Measurements from ENCODE around the gene ARPC5L.

ARPC5L gene

GRCh38 chr9:124855566-124855943, 6.4 kb upstream of the ARPC5L start:
- no peak for TF ChIP-seq POLR2AphosphoS5 (IDR thresholded peaks at IDR 0.05; ENCODE audit: low read depth, low read length)

GRCh38 chr9:124855944-124856765, 5.8 kb upstream of the ARPC5L start:
- TF ChIP-seq SIN3A (IDR thresholded peaks at IDR 0.05; ENCODE audit: borderline replicate concordance, insufficient read depth, low read length): no peak
- no peak for TF ChIP-seq TAF1 (IDR thresholded peaks at IDR 0.05; ENCODE audit: borderline replicate concordance, insufficient read depth, low read length)
- TF ChIP-seq FOXP2 (optimal IDR thresholded peaks at IDR 0.05; ENCODE audit: borderline replicate concordance, extremely low read depth, extremely low read length, insufficient read depth): no peak
- TF ChIP-seq REST (IDR thresholded peaks at IDR 0.05; ENCODE audit: insufficient read depth in 1 of 2, low read depth in 2 of 2, low read length in 2 of 2): no peak
- TF ChIP-seq POLR2AphosphoS5 (IDR thresholded peaks at IDR 0.05; ENCODE audit: low read depth, low read length): no peak; the same call in none of the 2 replicates

GRCh38 chr9:124857533-124858162, 4.3 kb upstream of the ARPC5L start:
- TF ChIP-seq TAF1 (IDR thresholded peaks at IDR 0.05; ENCODE audit: borderline replicate concordance, insufficient read depth, low read length) (no peak), SIN3A (IDR thresholded peaks at IDR 0.05; ENCODE audit: borderline replicate concordance, insufficient read depth, low read length) (no peak), POLR2AphosphoS5 (IDR thresholded peaks at IDR 0.05; ENCODE audit: low read depth, low read length) (no peak), FOXP2 (optimal IDR thresholded peaks at IDR 0.05; ENCODE audit: borderline replicate concordance, extremely low read depth, extremely low read length, insufficient read depth) (no peak), REST (IDR thresholded peaks at IDR 0.05; ENCODE audit: insufficient read depth in 1 of 2, low read depth in 2 of 2, low read length in 2 of 2) (no peak)

GRCh38 chr9:124858330-124859046, 3.4 kb upstream of the ARPC5L start:
- TF ChIP-seq SIN3A (IDR thresholded peaks at IDR 0.05; ENCODE audit: borderline replicate concordance, insufficient read depth, low read length) (no peak), TAF1 (IDR thresholded peaks at IDR 0.05; ENCODE audit: borderline replicate concordance, insufficient read depth, low read length) (no peak), REST (IDR thresholded peaks at IDR 0.05; ENCODE audit: insufficient read depth in 1 of 2, low read depth in 2 of 2, low read length in 2 of 2) (no peak), POLR2AphosphoS5 (IDR thresholded peaks at IDR 0.05; ENCODE audit: low read depth, low read length) (peak; percentile 23; the same call in 1 of the 2 replicates), FOXP2 (optimal IDR thresholded peaks at IDR 0.05; ENCODE audit: borderline replicate concordance, extremely low read depth, extremely low read length, insufficient read depth) (no peak)

- TF ChIP-seq POLR2AphosphoS5 (IDR thresholded peaks at IDR 0.05; ENCODE audit: low read depth, low read length) (no peak), SIN3A (IDR thresholded peaks at IDR 0.05; ENCODE audit: borderline replicate concordance, insufficient read depth, low read length) (no peak), FOXP2 (optimal IDR thresholded peaks at IDR 0.05; ENCODE audit: borderline replicate concordance, extremely low read depth, extremely low read length, insufficient read depth) (no peak), REST (IDR thresholded peaks at IDR 0.05; ENCODE audit: insufficient read depth in 1 of 2, low read depth in 2 of 2, low read length in 2 of 2) (no peak), TAF1 (IDR thresholded peaks at IDR 0.05; ENCODE audit: borderline replicate concordance, insufficient read depth, low read length) (no peak)
Measured at GRCh38 chr9:124859803-124860581, 1.9 kb upstream of the ARPC5L start.
